ENCODE measurements around the gene PRR23E. TPM values are rescaled to one million over a fixed set of nuclear protein-coding genes. Genes with fewer than 3 reads are reported as not detected.

Gene PRR23E
- total RNA-seq, 4 donors from 2014 or later = not detected

DNA sequence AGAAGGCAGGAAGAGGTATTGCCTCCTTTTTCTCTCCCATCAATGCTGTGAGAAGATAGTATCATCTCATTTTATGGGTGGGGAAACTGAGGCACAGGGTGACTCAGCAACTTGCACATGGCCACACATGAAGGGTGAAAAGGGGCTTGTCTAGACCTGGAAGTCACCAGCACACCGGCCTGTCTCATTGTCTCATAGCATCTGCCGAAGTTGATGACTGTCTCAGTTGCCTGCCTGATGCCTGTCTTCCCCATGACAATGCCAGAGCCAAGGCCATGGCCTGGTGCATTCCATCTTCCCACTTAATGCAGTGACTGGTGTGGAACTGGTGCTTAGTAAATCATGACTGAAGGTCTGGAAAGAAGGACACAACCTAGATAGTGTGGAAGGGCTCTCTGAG lies 27.9 kb upstream of the PRR23E start:
- TF ChIP-seq, protein P1, sequence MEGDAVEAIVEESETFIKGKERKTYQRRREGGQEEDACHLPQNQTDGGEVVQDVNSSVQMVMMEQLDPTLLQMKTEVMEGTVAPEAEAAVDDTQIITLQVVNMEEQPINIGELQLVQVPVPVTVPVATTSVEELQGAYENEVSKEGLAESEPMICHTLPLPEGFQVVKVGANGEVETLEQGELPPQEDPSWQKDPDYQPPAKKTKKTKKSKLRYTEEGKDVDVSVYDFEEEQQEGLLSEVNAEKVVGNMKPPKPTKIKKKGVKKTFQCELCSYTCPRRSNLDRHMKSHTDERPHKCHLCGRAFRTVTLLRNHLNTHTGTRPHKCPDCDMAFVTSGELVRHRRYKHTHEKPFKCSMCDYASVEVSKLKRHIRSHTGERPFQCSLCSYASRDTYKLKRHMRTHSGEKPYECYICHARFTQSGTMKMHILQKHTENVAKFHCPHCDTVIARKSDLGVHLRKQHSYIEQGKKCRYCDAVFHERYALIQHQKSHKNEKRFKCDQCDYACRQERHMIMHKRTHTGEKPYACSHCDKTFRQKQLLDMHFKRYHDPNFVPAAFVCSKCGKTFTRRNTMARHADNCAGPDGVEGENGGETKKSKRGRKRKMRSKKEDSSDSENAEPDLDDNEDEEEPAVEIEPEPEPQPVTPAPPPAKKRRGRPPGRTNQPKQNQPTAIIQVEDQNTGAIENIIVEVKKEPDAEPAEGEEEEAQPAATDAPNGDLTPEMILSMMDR (IDR thresholded peaks at IDR 0.05; ENCODE audit: low read depth) = no peak

DNA sequence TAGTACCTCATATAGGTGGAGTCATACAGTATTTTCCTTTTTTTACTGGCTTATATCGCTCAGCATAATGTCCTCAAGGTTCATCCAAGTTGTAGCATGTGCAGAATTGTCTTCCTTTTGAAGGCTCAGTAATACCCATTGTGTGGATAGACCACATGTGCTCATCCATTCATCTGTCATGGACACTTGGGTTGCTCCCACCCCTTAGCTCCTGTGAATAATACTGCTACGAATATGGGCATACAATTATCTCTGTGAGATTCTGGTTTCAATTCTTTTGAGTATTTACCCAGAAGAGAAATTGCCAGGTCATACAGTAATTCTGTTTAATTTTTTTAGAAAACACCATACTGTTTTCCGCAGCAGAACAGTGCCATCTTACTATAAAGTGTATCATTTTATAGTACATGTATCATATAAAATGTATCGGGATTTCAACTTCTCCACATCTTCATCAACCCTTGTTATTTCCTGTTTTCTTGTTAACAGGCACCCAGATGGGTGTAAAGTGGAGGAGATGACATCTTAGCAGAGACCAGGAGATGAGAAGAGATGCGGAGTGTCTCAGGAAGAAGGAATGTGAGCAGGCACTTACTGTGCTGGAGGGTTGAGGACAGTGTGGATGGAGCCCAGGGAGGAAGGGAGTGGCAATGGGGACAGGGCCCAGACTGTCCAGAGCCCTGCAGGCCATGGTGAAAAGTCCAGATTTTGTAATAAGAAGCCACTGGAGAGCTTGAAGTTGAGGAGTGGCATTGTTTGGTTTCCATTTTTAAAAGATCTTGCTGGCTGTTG lies 27.0 kb upstream of the PRR23E start:
- TF ChIP-seq, protein P1 (IDR thresholded peaks at IDR 0.05; ENCODE audit: low read depth) = no peak

DNA sequence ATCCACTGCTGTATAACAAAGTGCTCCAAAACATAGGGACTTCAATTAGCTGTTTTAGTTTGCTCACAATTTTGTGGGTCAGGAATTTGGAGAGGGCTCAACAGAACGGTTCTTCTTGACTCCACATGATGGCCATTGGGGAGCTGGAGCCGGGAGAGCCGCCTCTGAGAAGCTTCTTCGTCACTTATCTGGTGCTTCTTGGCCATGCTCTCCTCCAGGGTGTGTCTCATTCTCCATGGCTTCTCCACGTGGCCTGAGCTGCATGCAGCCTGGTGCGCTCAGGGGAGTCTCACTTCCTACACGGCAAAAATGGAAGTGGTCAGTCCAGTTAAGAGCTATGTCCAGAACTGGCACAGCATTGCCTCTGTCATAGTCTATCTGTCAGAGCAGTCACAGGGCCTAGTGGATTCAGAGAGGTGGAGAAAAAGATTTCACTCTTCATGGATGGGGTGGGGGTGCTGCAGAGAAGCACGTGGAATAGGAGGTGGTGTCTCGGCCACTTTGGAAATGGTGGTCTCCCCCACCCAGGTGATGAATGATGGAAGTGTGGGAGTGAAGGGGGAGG lies 26.3 kb upstream of the PRR23E start:
- TF ChIP-seq, protein P1 (IDR thresholded peaks at IDR 0.05; ENCODE audit: low read depth) = no peak

GRCh38 chr3:127167315-127168043 lies 25.5 kb upstream of the PRR23E start:
- TF ChIP-seq, protein P1 (IDR thresholded peaks at IDR 0.05; ENCODE audit: low read depth) = no peak

- TF ChIP-seq, protein P1 (IDR thresholded peaks at IDR 0.05; ENCODE audit: low read depth) = no peak
Measured at GRCh38 chr3:127168271-127168670, 24.7 kb upstream of the PRR23E start.

GRCh38 chr3:127170814-127171213 lies 22.1 kb upstream of the PRR23E start:
- TF ChIP-seq, protein P1 (IDR thresholded peaks at IDR 0.05; ENCODE audit: low read depth) = no peak

- TF ChIP-seq, protein P1 (IDR thresholded peaks at IDR 0.05; ENCODE audit: low read depth) = no peak
Measured at GRCh38 chr3:127171320-127171719, 21.6 kb upstream of the PRR23E start.

Measured in subcutaneous adipose tissue (tissue), 4 donors.